Adrenal gland (tissue), 12 donors: ENCODE data around the gene ETV6. TPM values are rescaled to one million over a fixed set of nuclear protein-coding genes. Genes with fewer than 3 reads are reported as not detected.

Experiments
- DNase-seq, 7 donors: peaks; one replicate each; pipeline ENCODE4 v3.0.0-alpha.2; 2019 to 2020
- H3K27ac ChIP-seq, 5 donors: fragments of 200-600 bp; sonication (generic) in 4 of 5; 1 replicate in 3 of 5; 2 replicates in 2 of 5; pipeline versions ENCODE4 v1.5.1 to v1.8.0; 2016 to 2020; ENCODE audit warnings: mild to moderate bottlenecking in 1 of 5
- H3K27me3 ChIP-seq: fragments of 200-600 bp; 2 replicates; pipeline ENCODE4 v1.8.0; 2021
- H3K36me3 ChIP-seq, 2 donors: fragments of 200-600 bp; replicated peaks in 1 of 2; 1 replicate in 1 of 2; 2 replicates in 1 of 2; pipeline versions ENCODE4 v1.5.1 to v1.8.0; 2018 to 2022
- H3K4me1 ChIP-seq, 2 donors: fragments of 200-600 bp; replicated peaks in 1 of 2; 1 replicate in 1 of 2; 2 replicates in 1 of 2; pipeline versions ENCODE4 v1.5.1 to v1.8.0; 2018 to 2021
- H3K4me3 ChIP-seq, 4 donors: fragments of 200-600 bp; sonication (generic) in 3 of 4; one replicate each; pipeline ENCODE4 v1.5.1; 2016 to 2018
- H3K9me3 ChIP-seq, 3 donors: fragments of 200-600 bp; sonication (generic) in 1 of 3; replicated peaks in 1 of 3; 1 replicate in 2 of 3; 2 replicates in 1 of 3; pipeline versions ENCODE4 v1.5.1 to v1.8.0; 2016 to 2021
- POLR2A ChIP-seq, 2 donors: fragments of 450-650 bp; IDR thresholded peaks; one replicate each; pipeline ENCODE4 v1.6.1; 2017; ENCODE audit warnings: antibody characterized with exemption in 2 of 2, mild to moderate bottlenecking in 2 of 2, moderate library complexity in 1 of 2
- WGBS, 4 donors: extraction: QIAGEN DNeasy Blood & Tissue Kit in 2 of 4; methylation state at CpG; one replicate each; pipeline versions ENCODE4 v1.1.5 to v1.1.7; 2013 to 2017; 5-methylcytosine and 5-hydroxymethylcytosine counted together
- intact Hi-C, 2 donors: fragments of 100-400 bp; cut with DNase I; formaldehyde crosslinking; loops; one replicate each; pipeline versions ENCODE4 v1.14.1 to v1.15.0; 2022 to 2023
- polyA plus RNA-seq, 3 donors: library from polyadenylated mRNA; stranded (reverse); fragments of 200-250 nt in 2 of 3; fragments of 350-450 nt in 1 of 3; fragmentation: Illumina TruSeq in 1 of 3; extraction: RNeasy Lipid Tissue Mini Kit (QIAGEN cat#74804) in 1 of 3; gene quantifications; one replicate each; pipeline ENCODE4 v1.2.3, GENCODE V29; 2013 to 2014
- total RNA-seq, 9 donors: library from RNA; depleted of rRNA in 4 of 9; stranded (reverse); fragments of >200 nt in 4 of 9; fragments of 120-200 nt in 1 of 9; fragmentation: NEBNext Ultra II Directional in 1 of 9; extraction: Animal tissue kit (Norgen Biotek cat#: 25700) in 1 of 9; gene quantifications; one replicate each; pipeline versions ENCODE4 v1.1.0 to v1.2.4, GENCODE V29; 2013 to 2023
- TF ChIP-seq, protein P1 (sequence below), 6 experiments: fragments of 450-650 bp in 4 of 6; fragments of 200-600 bp in 2 of 6; sonication (generic) in 1 of 6; IDR thresholded peaks; 1 replicate in 5 of 6; 2 replicates in 1 of 6; pipeline versions ENCODE4 v1.5.1 to v1.8.0; 2016 to 2021; ENCODE audit warnings: antibody characterized with exemption in 6 of 6, mild to moderate bottlenecking in 2 of 6, moderate library complexity in 1 of 6
- donor health status: healthy with polysubstance abuse.
- donor health status: Bipolar disorder and iron deficiency.
- donor health status: DM: yes; HTN: yes; CAD: no.
- donor health status: DM: no; HTN: no; CAD: no.
- donor health status: DM: no; HTN: no; CAD: no.
- donor health status: DM: yes; HTN: yes; CAD: no.

Gene ETV6
- total and polyA plus RNA-seq, 12 donors: 9.6 to 46.6 (median 19.5) TPM

DNA sequence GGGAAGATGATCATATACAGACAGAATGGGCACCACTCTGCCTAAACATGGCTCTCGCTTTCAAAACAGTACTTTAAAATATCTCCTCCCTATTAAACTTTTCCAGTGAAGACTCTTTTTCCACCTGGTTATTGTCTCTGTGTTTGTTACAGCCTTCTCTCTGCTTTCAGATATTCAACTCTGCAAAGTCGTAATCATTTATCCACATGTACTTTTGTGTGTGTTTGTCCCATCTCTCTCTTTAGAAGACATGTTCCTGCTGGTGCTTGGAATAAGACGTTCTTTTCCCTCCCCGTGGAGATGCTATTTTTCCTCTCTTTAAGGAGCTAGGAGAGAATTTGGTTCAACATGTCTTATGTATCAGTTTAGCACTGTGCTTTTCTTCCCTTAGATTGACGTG is 45.1 kb downstream of the ETV6 start:
- no peaks in the 10 kb centered on the region for H3K36me3 ChIP-seq
- WGBS, 4 donors: 72 to 76% (median 74%) methylated on average over 5 of the region's 5 CpGs
- DNase-seq: no peak
- no peak overlapping the region for H3K4me3 ChIP-seq
- H3K27me3 ChIP-seq: no peaks in the 10 kb centered on the region
- intact Hi-C loops: loop anchor here in 1 of 2 donors (5.0 kb wide), 1 partner anchor 42 kb away; no protein-coding TSS in a partner anchor
- TF ChIP-seq POLR2A (IDR thresholded peaks at IDR 0.05): no peak
- TF ChIP-seq, protein P1, sequence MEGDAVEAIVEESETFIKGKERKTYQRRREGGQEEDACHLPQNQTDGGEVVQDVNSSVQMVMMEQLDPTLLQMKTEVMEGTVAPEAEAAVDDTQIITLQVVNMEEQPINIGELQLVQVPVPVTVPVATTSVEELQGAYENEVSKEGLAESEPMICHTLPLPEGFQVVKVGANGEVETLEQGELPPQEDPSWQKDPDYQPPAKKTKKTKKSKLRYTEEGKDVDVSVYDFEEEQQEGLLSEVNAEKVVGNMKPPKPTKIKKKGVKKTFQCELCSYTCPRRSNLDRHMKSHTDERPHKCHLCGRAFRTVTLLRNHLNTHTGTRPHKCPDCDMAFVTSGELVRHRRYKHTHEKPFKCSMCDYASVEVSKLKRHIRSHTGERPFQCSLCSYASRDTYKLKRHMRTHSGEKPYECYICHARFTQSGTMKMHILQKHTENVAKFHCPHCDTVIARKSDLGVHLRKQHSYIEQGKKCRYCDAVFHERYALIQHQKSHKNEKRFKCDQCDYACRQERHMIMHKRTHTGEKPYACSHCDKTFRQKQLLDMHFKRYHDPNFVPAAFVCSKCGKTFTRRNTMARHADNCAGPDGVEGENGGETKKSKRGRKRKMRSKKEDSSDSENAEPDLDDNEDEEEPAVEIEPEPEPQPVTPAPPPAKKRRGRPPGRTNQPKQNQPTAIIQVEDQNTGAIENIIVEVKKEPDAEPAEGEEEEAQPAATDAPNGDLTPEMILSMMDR (IDR thresholded peaks at IDR 0.05): no peak
- peaks cover 8 to 29% of the 10 kb centered on the region in 2 donors for H3K4me1 ChIP-seq
- no peak overlapping the region for H3K27ac ChIP-seq
- no peaks in the 10 kb centered on the region for H3K9me3 ChIP-seq

DNA sequence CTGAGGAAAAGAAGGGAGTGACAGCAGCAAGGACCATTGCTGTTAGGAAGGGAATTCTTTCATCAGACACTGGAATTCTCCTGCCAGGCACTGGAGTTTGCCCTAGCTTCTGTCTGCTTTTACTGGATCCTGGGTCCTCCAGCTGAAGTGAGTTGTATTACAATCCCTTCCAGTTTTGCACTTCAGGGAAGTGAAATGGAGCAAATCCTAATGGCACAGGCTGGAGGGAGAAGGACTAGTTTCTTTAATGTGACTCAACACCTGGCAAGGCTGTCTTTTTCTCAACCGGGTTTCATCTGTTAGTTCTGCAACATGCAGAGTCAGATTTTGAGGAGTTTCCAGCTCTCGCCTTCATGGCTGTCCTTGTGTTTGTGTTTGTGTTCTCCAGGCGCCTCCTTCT is 45.8 kb downstream of the ETV6 start:
- DNase-seq: peak in 4 of 7 donors; percentile 57 to 67 (median 64)
- H3K27ac ChIP-seq: peak overlapping the region in 2 of 5 donors; percentile 18 to 21
- TF ChIP-seq, protein P1 (IDR thresholded peaks at IDR 0.05): no peak
- 40 to 60% (median 46%) methylated on average over 3 of the region's 3 CpGs for whole genome bisulfite sequencing, 4 donors
- H3K4me1 ChIP-seq: peaks cover 8 to 35% of the 10 kb centered on the region in 2 donors
- H3K4me3 ChIP-seq: no peak overlapping the region
- no peaks in the 10 kb centered on the region for H3K9me3 ChIP-seq
- intact Hi-C loops: no loop called here
- no peaks in the 10 kb centered on the region for H3K27me3 ChIP-seq
- no peaks in the 10 kb centered on the region for H3K36me3 ChIP-seq

DNA sequence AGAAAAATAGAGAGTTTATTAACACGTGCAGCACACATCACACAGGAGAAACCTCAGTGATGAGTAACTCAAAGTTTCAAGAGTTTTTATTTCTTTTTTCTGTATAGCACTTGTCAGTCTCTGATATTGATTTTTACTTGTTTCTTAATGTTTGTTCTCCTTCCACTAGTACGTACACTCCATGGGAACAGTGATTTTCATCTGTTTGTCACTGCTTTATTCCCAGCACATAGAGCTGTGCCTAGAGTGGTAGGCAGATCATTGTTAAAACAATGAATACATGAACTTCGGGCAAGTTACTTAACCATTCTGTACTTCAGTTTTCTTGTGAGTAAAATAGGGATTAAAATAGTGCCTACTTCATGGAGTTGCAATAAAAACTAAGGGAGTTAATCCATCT is 46.6 kb downstream of the ETV6 start:
- 94 to 100% (median 96%) methylated on average over 3 of the region's 3 CpGs for WGBS, 4 donors
- intact Hi-C loops: no loop called here

DNA sequence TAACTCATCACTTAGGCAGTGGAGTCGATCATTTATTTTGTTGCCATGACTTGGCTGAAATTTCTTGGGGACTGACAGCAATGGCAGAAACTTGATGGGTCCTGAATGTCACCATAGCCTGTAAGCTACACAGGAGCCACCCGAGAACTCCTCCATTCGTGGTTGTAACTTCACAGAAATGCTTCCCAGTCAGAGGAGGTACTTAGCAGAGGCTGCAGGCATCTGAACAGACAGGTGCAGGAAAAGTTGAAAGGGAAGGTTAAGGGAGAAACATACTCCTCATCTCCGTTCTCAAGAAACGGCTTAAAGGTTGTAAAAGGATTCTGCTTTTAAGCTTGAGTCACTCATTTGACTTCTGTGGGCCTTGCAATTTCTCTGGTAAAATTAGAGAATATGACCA is 47.7 kb downstream of the ETV6 start:
- Histone ChIP-seq H3K4me3 (no peak overlapping the region), H3K36me3 (no peaks in the 10 kb centered on the region), H3K4me1 (peaks cover 22 to 51% of the 10 kb centered on the region in 2 donors), H3K27me3 (no peaks in the 10 kb centered on the region), H3K9me3 (no peaks in the 10 kb centered on the region), H3K27ac (peak overlapping the region in 3 of 5 donors; percentile 26 to 78 (median 45))
- WGBS, 4 donors: 91 to 95% (median 93%) methylated on average over 5 of the region's 5 CpGs
- intact Hi-C loops: no loop called here
- no peak for DNase-seq
- TF ChIP-seq, protein P1 (IDR thresholded peaks at IDR 0.05): no peak
- TF ChIP-seq POLR2A (IDR thresholded peaks at IDR 0.05): no peak

More for the DNA sequence above, 46.6 kb downstream of the ETV6 start:
- Histone ChIP-seq H3K4me1 (peaks cover 12 to 42% of the 10 kb centered on the region in 2 donors), H3K9me3 (no peaks in the 10 kb centered on the region), H3K4me3 (no peak overlapping the region), H3K36me3 (no peaks in the 10 kb centered on the region), H3K27ac (peak overlapping the region in 1 of 5 donors; percentile 18), H3K27me3 (no peaks in the 10 kb centered on the region)
- no peak for DNase-seq
- TF ChIP-seq, protein P1 (IDR thresholded peaks at IDR 0.05): no peak
- no peak for TF ChIP-seq POLR2A (IDR thresholded peaks at IDR 0.05)
